Bronchial epithelial cell (primary cell): Measurements from ENCODE around the gene GAS7. TPM values are rescaled to one million over a fixed set of nuclear protein-coding genes. Genes with fewer than 3 reads are reported as not detected.

Experiments
- DNase-seq: peaks from one replicate; pipeline ENCODE4 v3.0.0-alpha.2; 2010; ENCODE audit warnings: low read depth
- FAIRE-seq: peaks from 2 replicates; lab custom pipeline; 2011; peaks lifted over from hg19 to GRCh38; lab: Jason Lieb, UNC
- H3K27me3 ChIP-seq: 2 replicates; pipeline ENCODE4 v1.5.1; 2011; ENCODE audit warnings: low read length; ENCODE audit not compliant: control insufficient read depth, insufficient read depth
- H3K36me3 ChIP-seq: 2 replicates; pipeline ENCODE4 v1.5.1; 2011; ENCODE audit warnings: low read length; ENCODE audit not compliant: control insufficient read depth, insufficient read depth
- H3K4me3 ChIP-seq: 2 replicates; pipeline ENCODE4 v1.5.1; 2011; ENCODE audit warnings: mild to moderate bottlenecking, low read depth, low read length, control low read depth
- total RNA-seq: library from RNA; depleted of rRNA; stranded (reverse); fragments of >200 nt; gene quantifications from 2 replicates; pipeline ENCODE4 v1.2.1, GENCODE V29; 2014
- TF ChIP-seq, protein P1 (sequence below): IDR thresholded peaks from 2 replicates; pipeline ENCODE4 v1.5.1; 2011; ENCODE audit warnings: mild to moderate bottlenecking, moderate library complexity, low read length, control low read depth, inconsistent platforms; ENCODE audit not compliant: insufficient read depth, severe bottlenecking

GAS7 gene
- total RNA-seq, 1 donor from 2014 or later: 1.1 TPM

DNA sequence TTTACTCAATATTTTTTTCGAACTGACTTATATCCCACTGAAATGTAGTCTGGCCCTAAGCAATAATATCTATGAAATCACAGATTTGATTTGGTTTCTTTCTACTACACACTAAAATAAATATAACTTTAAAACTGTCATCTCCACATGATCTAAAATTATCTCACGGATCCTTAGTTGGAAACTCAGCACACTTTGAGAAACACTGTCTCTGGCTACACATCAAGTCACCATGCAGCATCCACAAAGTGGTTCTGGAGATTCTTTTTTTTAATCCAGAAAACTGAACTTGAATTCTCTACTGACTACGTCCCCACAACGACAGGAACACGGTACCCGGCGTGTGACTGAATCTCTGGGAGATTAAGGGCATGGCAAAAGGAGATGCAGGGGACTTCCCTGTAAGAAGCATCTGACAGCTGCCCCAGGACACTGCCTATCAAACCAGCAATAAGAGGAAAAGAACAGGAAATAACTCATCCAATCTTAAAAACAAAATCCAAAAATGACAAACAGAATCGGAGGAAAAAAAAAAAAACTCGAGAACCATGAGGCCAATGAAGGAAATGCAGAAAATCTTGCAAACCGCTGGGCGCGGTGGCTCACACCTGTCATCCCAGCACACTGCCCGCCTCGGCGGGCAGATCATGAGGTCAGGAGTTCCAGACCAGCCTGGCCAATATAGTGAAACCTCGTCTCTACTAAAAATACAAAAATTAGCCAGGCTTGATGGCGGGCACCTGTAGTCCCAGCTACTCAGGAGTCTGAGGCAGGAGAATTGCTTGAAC, 152.3 kb downstream of the GAS7 start:
- Histone ChIP-seq H3K36me3 (no peaks in the 10 kb centered on the region), H3K4me3 (no peak overlapping the region), H3K27me3 (no peaks in the 10 kb centered on the region)
- DNase-seq: no peak
- TF ChIP-seq, protein P1, sequence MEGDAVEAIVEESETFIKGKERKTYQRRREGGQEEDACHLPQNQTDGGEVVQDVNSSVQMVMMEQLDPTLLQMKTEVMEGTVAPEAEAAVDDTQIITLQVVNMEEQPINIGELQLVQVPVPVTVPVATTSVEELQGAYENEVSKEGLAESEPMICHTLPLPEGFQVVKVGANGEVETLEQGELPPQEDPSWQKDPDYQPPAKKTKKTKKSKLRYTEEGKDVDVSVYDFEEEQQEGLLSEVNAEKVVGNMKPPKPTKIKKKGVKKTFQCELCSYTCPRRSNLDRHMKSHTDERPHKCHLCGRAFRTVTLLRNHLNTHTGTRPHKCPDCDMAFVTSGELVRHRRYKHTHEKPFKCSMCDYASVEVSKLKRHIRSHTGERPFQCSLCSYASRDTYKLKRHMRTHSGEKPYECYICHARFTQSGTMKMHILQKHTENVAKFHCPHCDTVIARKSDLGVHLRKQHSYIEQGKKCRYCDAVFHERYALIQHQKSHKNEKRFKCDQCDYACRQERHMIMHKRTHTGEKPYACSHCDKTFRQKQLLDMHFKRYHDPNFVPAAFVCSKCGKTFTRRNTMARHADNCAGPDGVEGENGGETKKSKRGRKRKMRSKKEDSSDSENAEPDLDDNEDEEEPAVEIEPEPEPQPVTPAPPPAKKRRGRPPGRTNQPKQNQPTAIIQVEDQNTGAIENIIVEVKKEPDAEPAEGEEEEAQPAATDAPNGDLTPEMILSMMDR: no peak
- no peak for FAIRE-seq

DNA sequence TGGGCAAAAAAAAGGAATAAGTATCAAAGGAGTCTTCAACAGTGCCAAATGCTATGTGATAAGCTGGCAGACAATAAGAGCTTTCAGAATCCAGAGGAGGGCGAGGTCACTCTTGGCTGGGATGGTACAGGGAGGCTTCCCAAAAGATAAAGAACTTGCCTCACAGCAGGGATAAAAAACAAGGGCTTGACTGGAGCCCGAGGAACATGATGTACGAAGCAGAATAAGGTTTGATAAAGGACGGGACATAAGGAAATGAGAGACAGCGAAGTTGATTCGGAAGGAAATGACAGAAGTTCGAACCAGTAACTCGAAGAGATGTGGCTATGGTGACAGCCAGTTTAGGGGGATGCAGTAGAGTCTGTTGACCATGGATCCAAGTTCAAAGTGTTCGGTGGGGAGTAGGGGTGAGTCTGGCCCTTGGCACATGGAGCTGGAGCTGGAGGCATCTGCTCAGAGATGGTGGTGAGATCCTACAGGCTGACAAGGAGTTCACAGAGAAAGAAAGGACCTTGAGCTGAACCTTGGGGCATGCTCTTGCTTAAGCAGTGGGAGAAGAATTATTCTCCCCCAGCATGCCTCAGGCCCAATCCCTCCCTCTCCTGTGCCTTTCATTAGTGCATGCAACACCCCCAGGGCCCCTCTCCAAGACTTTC, 155.7 kb downstream of the GAS7 start:
- H3K4me3 ChIP-seq: no peak overlapping the region
- no peak for DNase-seq
- TF ChIP-seq, protein P1: no peak
- no peak for FAIRE-seq
- no peaks in the 10 kb centered on the region for H3K36me3 ChIP-seq
- no peaks in the 10 kb centered on the region for H3K27me3 ChIP-seq

DNA sequence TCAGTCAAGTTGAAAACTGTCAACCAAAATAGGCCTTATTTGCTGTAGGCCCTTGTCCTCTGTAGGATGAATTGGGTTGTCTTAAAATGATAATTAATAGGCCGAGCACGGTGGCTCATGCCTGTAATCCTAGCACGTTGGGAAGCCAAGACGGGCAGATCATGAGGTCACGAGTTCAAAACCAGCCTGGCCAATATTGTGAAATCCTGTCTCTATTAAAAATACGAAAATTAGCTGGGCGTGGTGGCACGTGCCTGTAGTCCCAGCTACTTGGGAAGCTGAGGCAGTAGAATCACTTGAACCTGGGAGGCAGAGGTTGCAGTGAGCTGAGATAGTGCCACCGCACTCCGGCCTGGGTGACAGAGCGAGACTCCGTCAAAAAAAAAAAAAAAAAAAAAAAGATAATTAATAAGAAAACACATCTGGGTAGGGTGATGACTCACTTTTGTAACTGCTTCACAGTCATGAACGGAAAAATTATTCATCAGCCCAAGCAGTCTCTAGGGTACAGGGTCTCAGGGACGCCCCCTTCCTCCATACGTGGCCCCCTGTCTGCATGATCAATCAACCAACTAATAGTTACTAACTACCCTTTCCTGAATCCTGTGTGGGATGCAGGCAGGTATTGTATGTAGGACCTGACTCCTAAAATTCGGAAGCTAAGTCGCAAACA, 156.4 kb downstream of the GAS7 start:
- no peaks in the 10 kb centered on the region for H3K36me3 ChIP-seq
- no peak for FAIRE-seq
- TF ChIP-seq, protein P1: no peak
- DNase-seq: no peak
- no peak overlapping the region for H3K4me3 ChIP-seq
- no peaks in the 10 kb centered on the region for H3K27me3 ChIP-seq

DNA sequence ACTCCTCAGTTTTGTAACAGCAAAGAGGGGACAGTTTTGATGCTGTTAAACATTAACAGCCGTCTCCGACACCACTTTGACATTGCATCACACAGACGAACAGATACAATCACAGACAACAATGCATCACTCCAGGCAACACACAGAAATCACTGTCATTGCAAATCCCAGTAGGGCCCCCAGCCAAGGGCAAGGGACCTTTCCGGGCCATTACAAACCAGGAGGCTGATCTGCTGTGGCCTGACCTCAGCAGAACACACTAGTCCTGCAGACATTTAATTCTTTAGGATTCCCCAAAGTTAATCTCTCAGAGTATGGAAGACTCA, 157.2 kb downstream of the GAS7 start:
- FAIRE-seq: no peak
- no peak for DNase-seq
- TF ChIP-seq, protein P1: no peak
- H3K27me3 ChIP-seq: no peaks in the 10 kb centered on the region
- no peak overlapping the region for H3K4me3 ChIP-seq
- H3K36me3 ChIP-seq: no peaks in the 10 kb centered on the region

DNA sequence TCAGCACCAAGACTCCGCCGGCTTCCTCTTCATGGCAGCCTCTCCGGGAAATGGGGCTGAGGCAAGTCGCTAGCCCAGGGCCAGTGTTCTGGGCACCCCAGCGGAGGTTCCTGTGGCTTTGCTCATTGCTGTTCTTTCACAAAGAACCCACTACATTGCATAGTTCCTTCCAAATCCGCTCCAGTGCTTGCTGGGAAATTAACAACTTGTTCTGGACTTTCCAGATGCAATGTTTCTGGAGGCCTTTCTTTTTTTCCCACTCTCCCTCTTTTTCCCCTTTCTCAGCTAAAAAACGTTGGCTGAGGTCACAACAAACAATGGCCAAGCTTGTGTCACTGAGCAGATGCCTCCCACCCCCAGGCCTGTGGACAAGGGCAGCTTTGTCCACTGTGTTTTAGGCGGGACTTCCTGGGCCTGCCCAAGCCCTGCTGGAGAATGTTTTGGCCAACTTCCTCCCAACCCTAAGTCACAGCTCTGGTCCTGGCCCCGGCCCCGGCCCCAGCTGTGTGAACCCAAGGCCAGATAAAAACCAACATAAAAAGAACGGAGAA, 161.8 kb downstream of the GAS7 start:
- H3K4me3 ChIP-seq: no peak overlapping the region
- H3K27me3 ChIP-seq: no peaks in the 10 kb centered on the region
- no peaks in the 10 kb centered on the region for H3K36me3 ChIP-seq
- DNase-seq: no peak
- no peak for FAIRE-seq
- TF ChIP-seq, protein P1: no peak
